IMR-90 (cell line): ENCODE measurements around the gene TOR4A. TPM values are rescaled to one million over a fixed set of nuclear protein-coding genes. Genes with fewer than 3 reads are reported as not detected.

Experiments used
- ATAC-seq: fragments of 200-7000 bp; cut with Tn5 transposase; 2 replicates; pipeline ENCODE4 v1.9.1; 2020; ENCODE audit warnings: low read depth, mild to moderate bottlenecking, moderate library complexity
- BruUV-seq: library from RNA; stranded (reverse); fragments of 400-500 nt; replicated peaks from 2 replicates; lab custom pipeline; 2021; lab: Mats Ljungman, UMichigan
- CTCF ChIA-PET: fragments of 300-600 bp; formaldehyde crosslinking; extraction: SDS; loops from one replicate; lab custom pipeline; 2021; ENCODE audit warnings: antibody characterized with exemption; lab: Yijun Ruan, JAX
- POLR2A ChIA-PET: fragments of 300-600 bp; sonication (Branson Sonifier 250); formaldehyde crosslinking; loops from one replicate; lab custom pipeline; 2022; ENCODE audit warnings: antibody characterized with exemption; ENCODE audit not compliant: unreplicated experiment; lab: Charles Lee
- DNase-seq: peaks from one replicate; pipeline ENCODE4 v3.0.0; 2013
- H2AFZ ChIP-seq: replicated peaks from 2 replicates; pipeline ENCODE3; 2013; ENCODE audit warnings: low read length, mild to moderate bottlenecking; ENCODE audit not compliant: poor library complexity
- H2AK5ac ChIP-seq: 2 replicates; pipeline ENCODE4 v1.6.1; 2013; ENCODE audit warnings: low read depth, low read length, inconsistent platforms
- H2AK9ac ChIP-seq: replicated peaks from 2 replicates; pipeline ENCODE3; 2013; ENCODE audit warnings: mild to moderate bottlenecking, low read depth, low read length, moderate library complexity; ENCODE audit not compliant: poor library complexity
- H2BK120ac ChIP-seq: 2 replicates; pipeline ENCODE4 v1.6.1; 2013; ENCODE audit warnings: low read depth, low read length, inconsistent platforms
- H2BK15ac ChIP-seq: 3 replicates; pipeline ENCODE4 v1.6.1; 2013; ENCODE audit warnings: low read depth, low read length, inconsistent platforms
- H2BK20ac ChIP-seq: 2 replicates; pipeline ENCODE4 v1.6.1; 2013; ENCODE audit warnings: low read depth, mild to moderate bottlenecking, inconsistent platforms, low read length, moderate library complexity
- H2BK5ac ChIP-seq: 2 replicates; pipeline ENCODE4 v1.6.1; 2013; ENCODE audit warnings: mild to moderate bottlenecking, low read depth, low read length, inconsistent platforms; ENCODE audit not compliant: poor library complexity, severe bottlenecking
- H3K14ac ChIP-seq: replicated peaks from 2 replicates; pipeline ENCODE4 v1.6.1; 2013; ENCODE audit warnings: low read depth, low read length, inconsistent platforms
- H3K18ac ChIP-seq: 2 replicates; pipeline ENCODE4 v1.6.1; 2013; ENCODE audit warnings: low read depth, low read length, control low read depth
- H3K23ac ChIP-seq: 2 replicates; pipeline ENCODE4 v1.6.1; 2013; ENCODE audit warnings: low read depth, low read length, inconsistent platforms
- H3K27ac ChIP-seq: 2 replicates; pipeline ENCODE4 v1.5.1; 2013; ENCODE audit warnings: mild to moderate bottlenecking, control low read depth, low read length; ENCODE audit not compliant: insufficient read depth
- H3K27me3 ChIP-seq: 2 replicates; pipeline ENCODE4 v1.6.1; 2013; ENCODE audit warnings: low read length; ENCODE audit not compliant: control insufficient read depth, insufficient read depth
- H3K36me3 ChIP-seq: 2 replicates; pipeline ENCODE4 v1.6.1; 2013; ENCODE audit warnings: low read length, mixed read lengths; ENCODE audit not compliant: control insufficient read depth, insufficient read depth
- H3K4ac ChIP-seq: 2 replicates; pipeline ENCODE4 v1.6.1; 2013; ENCODE audit warnings: low read depth, low read length, inconsistent platforms
- H3K4me1 ChIP-seq: 2 replicates; pipeline ENCODE4 v1.6.1; 2013; ENCODE audit warnings: low read length, mixed read lengths; ENCODE audit not compliant: control insufficient read depth, insufficient read depth
- H3K4me2 ChIP-seq: 2 replicates; pipeline ENCODE4 v1.6.1; 2013; ENCODE audit warnings: low read depth, mild to moderate bottlenecking, control low read depth, low read length, moderate library complexity
- H3K4me3 ChIP-seq: 2 replicates; pipeline ENCODE4 v1.5.1; 2013; ENCODE audit warnings: low read depth, mild to moderate bottlenecking, control low read depth, low read length, moderate library complexity; ENCODE audit not compliant: insufficient read depth
- H3K56ac ChIP-seq: 2 replicates; pipeline ENCODE4 v1.6.1; 2013; ENCODE audit warnings: low read length, inconsistent platforms; ENCODE audit not compliant: insufficient read depth; ENCODE audit errors: extremely low read depth
- H3K79me1 ChIP-seq, 2 experiments: 2 replicates each; pipeline ENCODE4 v1.6.1; 2013; ENCODE audit warnings: low read length in 2 of 2, inconsistent platforms in 1 of 2, low read depth in 1 of 2
- H3K9ac ChIP-seq: 2 replicates; pipeline ENCODE4 v1.6.1; 2013; ENCODE audit warnings: low read depth, low read length, control low read depth
- H3K9me1 ChIP-seq: 2 replicates; pipeline ENCODE4 v1.6.1; 2013; ENCODE audit warnings: low read length, inconsistent platforms; ENCODE audit not compliant: insufficient read depth
- H3K9me3 ChIP-seq: 2 replicates; pipeline ENCODE4 v1.6.1; 2013; ENCODE audit warnings: low read length; ENCODE audit not compliant: control insufficient read depth, insufficient read depth
- H4K20me1 ChIP-seq: 2 replicates; pipeline ENCODE4 v1.6.1; 2013; ENCODE audit warnings: low read length, inconsistent platforms; ENCODE audit not compliant: insufficient read depth
- H4K5ac ChIP-seq: 2 replicates; pipeline ENCODE4 v1.6.1; 2013; ENCODE audit warnings: mild to moderate bottlenecking, low read depth, low read length, control low read depth
- H4K8ac ChIP-seq, 2 experiments: 2 replicates each; pipeline ENCODE4 v1.6.1; 2013; ENCODE audit warnings: low read depth in 2 of 2, low read length in 2 of 2, control low read depth in 1 of 2, inconsistent platforms in 1 of 2
- H4K91ac ChIP-seq: 2 replicates; pipeline ENCODE4 v1.6.1; 2013; ENCODE audit warnings: low read depth, low read length, inconsistent platforms; ENCODE audit not compliant: insufficient read depth
- BHLHE40 ChIP-seq: fragments of 150-350 bp; IDR thresholded peaks from 2 replicates; pipeline ENCODE4 v1.6.1; 2016; ENCODE audit warnings: mild to moderate bottlenecking, low read depth, low read length
- CEBPB ChIP-seq: IDR thresholded peaks from 2 replicates; pipeline ENCODE4 v1.6.1; 2012; ENCODE audit warnings: low read depth, low read length, improper control_type of control experiment
- CHD1 ChIP-seq: IDR thresholded peaks from 2 replicates; pipeline ENCODE4 v1.6.1; 2012; ENCODE audit warnings: low read depth, low read length, improper control_type of control experiment
- FOS ChIP-seq: fragments of 150-350 bp; IDR thresholded peaks from 2 replicates; pipeline ENCODE4 v1.6.1; 2016; ENCODE audit warnings: low read depth, low read length
- MAFK ChIP-seq: IDR thresholded peaks from 2 replicates; pipeline ENCODE4 v1.6.1; 2012; ENCODE audit warnings: low read depth, low read length, improper control_type of control experiment
- NFE2L2 ChIP-seq: fragments of 150-350 bp; IDR thresholded peaks from 2 replicates; pipeline ENCODE4 v1.6.1; 2016; ENCODE audit warnings: low read depth, mild to moderate bottlenecking, low read length
- RAD21 ChIP-seq: IDR thresholded peaks from 2 replicates; pipeline ENCODE4 v1.6.1; 2012; ENCODE audit warnings: low read length, improper control_type of control experiment
- RCOR1 ChIP-seq: IDR thresholded peaks from 2 replicates; pipeline ENCODE4 v1.6.1; 2012; ENCODE audit warnings: mild to moderate bottlenecking, low read length, improper control_type of control experiment; ENCODE audit not compliant: insufficient replicate concordance
- RFX5 ChIP-seq: IDR thresholded peaks from 2 replicates; pipeline ENCODE4 v1.8.0; 2012; ENCODE audit warnings: low read depth, mild to moderate bottlenecking, low read length, moderate library complexity
- SMC3 ChIP-seq: fragments of 150-350 bp; IDR thresholded peaks from 2 replicates; pipeline ENCODE4 v1.6.1; 2016; ENCODE audit warnings: low read depth, mild to moderate bottlenecking, antibody characterized with exemption, low read length, moderate library complexity
- WGBS, 2 experiments: methylation state at CpG; one replicate each; pipeline versions ENCODE4 v1.1.5 to v1.1.7; 2013; ENCODE audit warnings: missing lambda C conversion rate in 2 of 2; ENCODE audit not compliant: insufficient read length in 1 of 2; ENCODE audit errors: extremely low coverage in 2 of 2; 5-methylcytosine and 5-hydroxymethylcytosine counted together
- dilution Hi-C: fragments of 300-500 bp; cut with HindIII; formaldehyde crosslinking; loops from one replicate; pipeline ENCODE4 v1.14.3; 2018; ENCODE audit warnings: low sequenced_read_pairs; ENCODE audit not compliant: unreplicated experiment
- in situ Hi-C: fragments of 300-500 bp; cut with MboI; formaldehyde crosslinking; loops from 3 replicates; pipeline ENCODE4 v1.14.3; 2019; ENCODE audit warnings: low sequenced_read_pairs, inconsistent platforms, mixed read lengths
- intact Hi-C: fragments of 100-400 bp; cut with micrococcal nuclease; formaldehyde crosslinking; loops from 2 replicates; pipeline ENCODE4 v1.10.0; 2022
- polyA plus RNA-seq, 3 experiments: library from polyadenylated mRNA; depleted of rRNA; stranded (reverse); fragments of >200 nt; gene quantifications; 2 replicates each; pipeline ENCODE4 v1.2.3, GENCODE V29; 2012; ENCODE audit warnings: low replicate concordance in 1 of 3
- total RNA-seq: library from RNA; depleted of rRNA; stranded (reverse); fragments of >200 nt; gene quantifications from 2 replicates; pipeline ENCODE4 v1.2.3, GENCODE V29; 2012
- TF ChIP-seq, protein P1 (sequence below): conservative IDR thresholded peaks from 2 replicates; pipeline ENCODE4 v1.5.1; 2012; ENCODE audit warnings: mild to moderate bottlenecking, low read depth, low read length, improper control_type of control experiment
- TF ChIP-seq, protein P2 (sequence below): fragments of 150-350 bp; IDR thresholded peaks from 2 replicates; pipeline ENCODE4 v1.6.1; 2016; ENCODE audit warnings: low read depth, mild to moderate bottlenecking, low read length, moderate library complexity, borderline replicate concordance

Gene TOR4A
- total and polyA plus RNA-seq, 2 of the 4 experiments (the other 2 are of a cell fraction) = 9.7 to 22.9 TPM

DNA sequence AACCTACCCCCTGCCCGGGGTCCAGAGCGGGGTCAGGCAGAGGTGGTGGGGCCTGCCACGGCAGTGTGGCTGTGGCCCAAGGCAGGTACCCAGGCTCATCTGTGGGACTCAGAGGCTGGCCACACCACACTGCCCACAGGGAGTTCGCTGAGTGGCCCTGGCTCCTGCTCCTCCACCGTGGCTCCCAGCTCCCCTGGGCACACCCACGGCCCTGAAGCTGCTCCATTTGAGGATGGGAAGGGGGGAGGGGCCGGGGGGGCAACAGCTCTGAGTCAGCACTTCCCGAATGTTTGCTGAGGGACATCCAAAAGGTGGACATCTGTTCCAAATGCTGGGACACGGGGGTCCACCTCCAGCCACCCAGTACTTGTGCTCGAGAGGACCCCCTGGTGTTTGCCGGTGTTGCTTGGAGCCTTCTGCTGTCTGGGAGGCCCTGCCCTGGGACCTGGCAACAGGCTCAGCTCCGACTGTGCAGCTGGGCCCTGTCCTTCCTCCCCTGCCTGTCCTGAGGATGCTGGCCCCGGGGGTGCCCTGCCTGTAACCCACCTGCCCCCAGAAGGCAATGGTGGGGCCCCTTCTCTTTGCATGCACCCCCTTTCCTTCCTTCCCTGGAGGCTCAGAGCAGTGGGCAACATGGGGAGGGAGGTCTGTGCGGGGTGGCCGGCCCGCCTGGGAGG, 27.0 kb downstream of the TOR4A start:
- Histone ChIP-seq H4K5ac (no peak overlapping the region), H2AK5ac (no peak overlapping the region), H2AK9ac (peak overlapping the region; percentile 16), H3K36me3 (no peaks in the 10 kb centered on the region), H3K9me1 (no peaks in the 10 kb centered on the region), H3K4me1 (peaks cover 3% of the 10 kb centered on the region), H3K56ac (no peak overlapping the region), H3K27ac (no peak overlapping the region), H3K79me1 (no peaks in the 10 kb centered on the region), H3K23ac (no peak overlapping the region), H4K20me1 (peaks cover 4% of the 10 kb centered on the region; the same call in 1 of the 2 replicates), H3K18ac (no peak overlapping the region), H2BK20ac (no peak overlapping the region), H3K27me3 (peaks cover 11% of the 10 kb centered on the region), H4K8ac (no peak overlapping the region), H3K4me2 (no peak overlapping the region), H3K14ac (no peak overlapping the region), H2BK15ac (no peak overlapping the region), H3K9me3 (no peaks in the 10 kb centered on the region), H3K4ac (no peak overlapping the region), H3K4me3 (no peak overlapping the region), H3K9ac (no peak overlapping the region), H2AFZ (no peak overlapping the region), H2BK120ac (no peak overlapping the region), H2BK5ac (no peak overlapping the region), H4K91ac (no peak overlapping the region)
- CTCF ChIA-PET = interaction anchor here (0.7 kb wide), 1 partner anchor 19 kb away, joined by 3 read pairs; no protein-coding TSS in a partner anchor
- dilution Hi-C loops (no loop called here), intact Hi-C loops (no loop called here), in situ Hi-C loops (no loop called here)
- no peak for TF ChIP-seq RAD21
- TF ChIP-seq NFE2L2 = no peak
- TF ChIP-seq RCOR1 = no peak
- TF ChIP-seq, protein P1, sequence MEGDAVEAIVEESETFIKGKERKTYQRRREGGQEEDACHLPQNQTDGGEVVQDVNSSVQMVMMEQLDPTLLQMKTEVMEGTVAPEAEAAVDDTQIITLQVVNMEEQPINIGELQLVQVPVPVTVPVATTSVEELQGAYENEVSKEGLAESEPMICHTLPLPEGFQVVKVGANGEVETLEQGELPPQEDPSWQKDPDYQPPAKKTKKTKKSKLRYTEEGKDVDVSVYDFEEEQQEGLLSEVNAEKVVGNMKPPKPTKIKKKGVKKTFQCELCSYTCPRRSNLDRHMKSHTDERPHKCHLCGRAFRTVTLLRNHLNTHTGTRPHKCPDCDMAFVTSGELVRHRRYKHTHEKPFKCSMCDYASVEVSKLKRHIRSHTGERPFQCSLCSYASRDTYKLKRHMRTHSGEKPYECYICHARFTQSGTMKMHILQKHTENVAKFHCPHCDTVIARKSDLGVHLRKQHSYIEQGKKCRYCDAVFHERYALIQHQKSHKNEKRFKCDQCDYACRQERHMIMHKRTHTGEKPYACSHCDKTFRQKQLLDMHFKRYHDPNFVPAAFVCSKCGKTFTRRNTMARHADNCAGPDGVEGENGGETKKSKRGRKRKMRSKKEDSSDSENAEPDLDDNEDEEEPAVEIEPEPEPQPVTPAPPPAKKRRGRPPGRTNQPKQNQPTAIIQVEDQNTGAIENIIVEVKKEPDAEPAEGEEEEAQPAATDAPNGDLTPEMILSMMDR = peak; percentile 15; the same call in 1 of the 2 replicates
- TF ChIP-seq SMC3 = no peak
- no peak for TF ChIP-seq FOS
- TF ChIP-seq RFX5 = no peak
- TF ChIP-seq MAFK = 0 out of 2 replicates have a peak, but pooled peaks have one; percentile 10
- TF ChIP-seq, protein P2, sequence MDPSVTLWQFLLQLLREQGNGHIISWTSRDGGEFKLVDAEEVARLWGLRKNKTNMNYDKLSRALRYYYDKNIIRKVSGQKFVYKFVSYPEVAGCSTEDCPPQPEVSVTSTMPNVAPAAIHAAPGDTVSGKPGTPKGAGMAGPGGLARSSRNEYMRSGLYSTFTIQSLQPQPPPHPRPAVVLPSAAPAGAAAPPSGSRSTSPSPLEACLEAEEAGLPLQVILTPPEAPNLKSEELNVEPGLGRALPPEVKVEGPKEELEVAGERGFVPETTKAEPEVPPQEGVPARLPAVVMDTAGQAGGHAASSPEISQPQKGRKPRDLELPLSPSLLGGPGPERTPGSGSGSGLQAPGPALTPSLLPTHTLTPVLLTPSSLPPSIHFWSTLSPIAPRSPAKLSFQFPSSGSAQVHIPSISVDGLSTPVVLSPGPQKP = no peak
- TF ChIP-seq CEBPB = no peak
- no peak for TF ChIP-seq BHLHE40
- no peak for TF ChIP-seq CHD1
- 78% methylated on average over 3 of the region's 16 CpGs; no CpG with 5 or more reads in 1 of the 2 experiments for WGBS, 2 experiments
- POLR2A ChIA-PET = no interaction called here
- ATAC-seq (no peak), DNase-seq (no peak)
- no TSS peak for BruUV-seq
